Endothelial cell of umbilical vein (primary cell): Measurements from ENCODE around the gene IZUMO4. TPM values are rescaled to one million over a fixed set of nuclear protein-coding genes. Genes with fewer than 3 reads are reported as not detected.

ENCODE experiments used
- BruUV-seq: library from RNA; stranded (reverse); fragments of 400-500 nt; replicated peaks from 2 replicates; lab custom pipeline; 2021; lab: Mats Ljungman, UMichigan
- CTCF ChIA-PET: fragments of 300-600, 350-600 bp; sonication (Branson Sonifier 250); formaldehyde crosslinking; loops from one replicate; lab custom pipeline; 2021; ENCODE audit warnings: antibody characterized with exemption, inconsistent platforms; lab: Charles Lee
- POLR2A ChIA-PET: fragments of 300-600, 350-600 bp; sonication (Branson Sonifier 250); formaldehyde crosslinking; loops from one replicate; lab custom pipeline; 2021; ENCODE audit warnings: antibody characterized with exemption, inconsistent platforms; lab: Charles Lee
- DNase-seq: peaks from one replicate; pipeline ENCODE4 v3.0.0-alpha.2; 2011; ENCODE audit warnings: low read depth, low spot score
- FAIRE-seq: peaks from 2 replicates; lab custom pipeline; 2011; peaks lifted over from hg19 to GRCh38; lab: Jason Lieb, UNC
- H2AFZ ChIP-seq: 2 replicates; pipeline ENCODE4 v1.6.0; 2012; ENCODE audit warnings: low read depth, low read length, control low read depth, inconsistent platforms
- H3K27ac ChIP-seq: 2 replicates; pipeline ENCODE4 v1.5.1; 2011; ENCODE audit warnings: low read depth, mild to moderate bottlenecking, control low read depth, low read length, moderate library complexity; ENCODE audit not compliant: insufficient read depth
- H3K27me3 ChIP-seq, 2 experiments: 2 replicates each; pipeline versions ENCODE4 v1.6.0 to v1.6.1; 2011; ENCODE audit warnings: low read length in 2 of 2, mixed read lengths in 1 of 2; ENCODE audit not compliant: control insufficient read depth in 2 of 2, insufficient read depth in 2 of 2
- H3K36me3 ChIP-seq, 2 experiments: 2 replicates in 1 of 2; 3 replicates in 1 of 2; pipeline ENCODE4 v1.5.1; 2011; ENCODE audit warnings: low read length in 2 of 2, mild to moderate bottlenecking in 1 of 2, moderate library complexity in 1 of 2; ENCODE audit not compliant: control insufficient read depth in 2 of 2, insufficient read depth in 2 of 2; ENCODE audit errors: extremely low read depth in 1 of 2
- H3K4me1 ChIP-seq: 3 replicates; pipeline ENCODE4 v1.5.1; 2011; ENCODE audit warnings: mild to moderate bottlenecking, low read length; ENCODE audit not compliant: control insufficient read depth, insufficient read depth; ENCODE audit errors: extremely low read depth
- H3K4me2 ChIP-seq: 2 replicates; pipeline ENCODE4 v1.6.1; 2011; ENCODE audit warnings: low read length, control low read depth, mixed read lengths; ENCODE audit not compliant: insufficient read depth
- H3K4me3 ChIP-seq, 3 experiments: fragments of 200-600 bp in 1 of 3; sonication (generic), shearing (Covaris generic) in 1 of 3; replicated peaks in 1 of 3; 2 replicates each; pipeline ENCODE4 v1.5.1; 2011 to 2016; ENCODE audit warnings: control low read depth in 3 of 3, low read length in 3 of 3, mild to moderate bottlenecking in 2 of 3, inconsistent platforms in 1 of 3, low read depth in 1 of 3, moderate library complexity in 1 of 3; ENCODE audit not compliant: insufficient read depth in 1 of 3
- H3K79me2 ChIP-seq: 2 replicates; pipeline ENCODE4 v1.6.0; 2012; ENCODE audit warnings: low read length, inconsistent platforms; ENCODE audit not compliant: control insufficient read depth, insufficient read depth
- H3K9ac ChIP-seq: replicated peaks from 2 replicates; pipeline ENCODE3; 2011; ENCODE audit warnings: low read length, control low read depth; ENCODE audit not compliant: insufficient read depth; ENCODE audit errors: extremely low read depth
- H3K9me1 ChIP-seq: replicated peaks from 3 replicates; pipeline ENCODE4 v1.6.0; 2011; ENCODE audit warnings: mild to moderate bottlenecking, low read length; ENCODE audit not compliant: control insufficient read depth, insufficient read depth; ENCODE audit errors: extremely low read depth
- H3K9me3 ChIP-seq: replicated peaks from 2 replicates; pipeline ENCODE4 v1.5.1; 2012; ENCODE audit warnings: low read length, inconsistent platforms; ENCODE audit not compliant: control insufficient read depth, insufficient read depth
- H4K20me1 ChIP-seq: replicated peaks from 2 replicates; pipeline ENCODE3; 2011; ENCODE audit warnings: mild to moderate bottlenecking, low read length; ENCODE audit not compliant: control insufficient read depth, insufficient read depth; ENCODE audit errors: extremely low read depth
- EZH2 ChIP-seq: IDR thresholded peaks from 2 replicates; pipeline ENCODE4 v1.6.1; 2012; ENCODE audit warnings: borderline replicate concordance, low read depth, mild to moderate bottlenecking, moderate library complexity, low read length, inconsistent platforms; ENCODE audit not compliant: severe bottlenecking
- FOS ChIP-seq: IDR thresholded peaks from 2 replicates; pipeline ENCODE4 v1.6.1; 2011; ENCODE audit warnings: mild to moderate bottlenecking, low read length, moderate library complexity, borderline replicate concordance; ENCODE audit not compliant: insufficient read depth
- GATA2 ChIP-seq: IDR thresholded peaks from 2 replicates; pipeline ENCODE4 v1.7.0; 2011; ENCODE audit warnings: low read depth, mild to moderate bottlenecking, moderate library complexity, mixed read lengths, low read length; ENCODE audit not compliant: insufficient read length, insufficient read depth
- JUN ChIP-seq: IDR thresholded peaks from 2 replicates; pipeline ENCODE4 v1.6.1; 2011; ENCODE audit warnings: borderline replicate concordance, low read depth; ENCODE audit not compliant: insufficient read length, insufficient read depth
- MYC ChIP-seq: IDR thresholded peaks from one replicate; pipeline ENCODE4 v1.6.1; 2011; ENCODE audit warnings: mild to moderate bottlenecking, low read depth, low read length
- POLR2A ChIP-seq: IDR thresholded peaks from 2 replicates; pipeline ENCODE4 v1.6.1; 2012; ENCODE audit warnings: low read depth, mild to moderate bottlenecking, control low read depth, low read length
- POLR2AphosphoS5 ChIP-seq: IDR thresholded peaks from 2 replicates; pipeline ENCODE4 v1.6.1; 2012; ENCODE audit warnings: low read depth, mild to moderate bottlenecking, control low read depth, low read length, moderate library complexity; ENCODE audit not compliant: insufficient read depth
- dilution Hi-C: fragments of 300-500 bp; cut with MboI; formaldehyde crosslinking; loops from one replicate; pipeline ENCODE4 v1.15.0; 2019; ENCODE audit warnings: low sequenced_read_pairs; ENCODE audit not compliant: extremely low pct_ligation_motif_present
- intact Hi-C: fragments of 100-400 bp; cut with micrococcal nuclease; formaldehyde crosslinking; loops from one replicate; pipeline ENCODE4 v1.10.0; 2022
- polyA plus RNA-seq, 4 experiments: library from polyadenylated mRNA; depleted of rRNA in 3 of 4; stranded (reverse) in 3 of 4; unstranded in 1 of 4; fragments of >200 nt; gene quantifications; 2 replicates each; pipeline versions ENCODE4 v1.2.1 to v1.2.3, GENCODE V29; 2011 to 2012; ENCODE audit warnings: missing spikeins in 1 of 4
- total RNA-seq: library from RNA; stranded (reverse); gene quantifications from 2 replicates; pipeline ENCODE4 v1.2.3, GENCODE V29; 2021
- TF ChIP-seq, protein P1 (sequence below), 2 donors: IDR thresholded peaks; 1 replicate in 1 of 2; 2 replicates in 1 of 2; pipeline ENCODE4 v1.5.1; 2011; ENCODE audit warnings: low read length in 2 of 2, mild to moderate bottlenecking in 2 of 2, moderate library complexity in 2 of 2, control low read depth in 1 of 2, inconsistent platforms in 1 of 2, low read depth in 1 of 2; ENCODE audit not compliant: insufficient read depth in 1 of 2; ENCODE audit errors: extremely low read depth in 1 of 2
- TF ChIP-seq, protein P2 (sequence below): IDR thresholded peaks from 2 replicates; pipeline ENCODE4 v1.6.1; 2011; ENCODE audit not compliant: insufficient read depth, insufficient read length

The IZUMO4 gene
- total and polyA plus RNA-seq, 2 donors (not counting 3 experiments of a cell fraction or from before 2014, with no cell fraction given): 1.1 to 2.0 TPM

DNA sequence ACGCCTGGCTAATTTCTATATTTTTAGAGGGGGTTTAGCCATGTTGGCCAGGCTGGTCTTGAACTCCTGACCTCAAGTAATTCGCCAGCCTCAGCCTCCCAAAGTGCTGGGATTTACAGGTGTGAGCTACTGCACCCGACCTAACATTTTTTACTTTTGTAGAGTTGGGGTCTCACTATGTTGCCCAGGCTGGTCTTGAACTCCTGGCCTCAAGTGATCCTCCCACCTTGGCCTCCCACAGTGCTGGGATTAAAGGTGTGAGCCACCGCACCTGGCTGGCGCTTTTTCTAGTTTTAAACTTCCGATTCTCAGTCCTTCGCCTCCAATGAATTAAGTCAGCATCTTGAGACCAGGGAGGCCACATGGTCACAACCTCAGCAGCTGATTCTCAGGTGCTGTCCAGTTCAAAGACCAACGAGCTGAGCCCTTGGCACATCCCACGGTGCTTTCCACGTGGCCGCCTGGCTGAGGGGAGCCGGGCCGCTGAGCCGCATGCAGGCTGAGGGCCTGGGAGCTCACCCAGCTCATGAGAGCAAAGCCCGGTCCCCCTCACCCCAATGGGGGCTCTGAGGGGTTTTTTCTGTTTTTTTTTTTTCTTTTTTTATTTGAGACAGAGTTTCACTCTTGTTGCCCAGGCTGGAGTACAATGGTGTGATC lies 45.6 kb downstream of the IZUMO4 start:
- Histone ChIP-seq H3K4me2 (no peak overlapping the region), H3K9me1 (no peaks in the 10 kb centered on the region), H3K27me3 (no peaks in the 10 kb centered on the region), H3K9ac (no peak overlapping the region), H4K20me1 (no peaks in the 10 kb centered on the region), H3K79me2 (peaks cover 86% of the 10 kb centered on the region), H3K27ac (no peak overlapping the region), H3K4me3 (no peak overlapping the region), H3K36me3 (peaks cover 3 to 30% of the 10 kb centered on the region in 2 experiments), H2AFZ (no peak overlapping the region), H3K4me1 (no peaks in the 10 kb centered on the region), H3K9me3 (no peaks in the 10 kb centered on the region)
- ChIA-PET POLR2A (no interaction called here), CTCF (no interaction called here)
- FAIRE-seq: no peak
- no peak for TF ChIP-seq FOS
- TF ChIP-seq, protein P1, sequence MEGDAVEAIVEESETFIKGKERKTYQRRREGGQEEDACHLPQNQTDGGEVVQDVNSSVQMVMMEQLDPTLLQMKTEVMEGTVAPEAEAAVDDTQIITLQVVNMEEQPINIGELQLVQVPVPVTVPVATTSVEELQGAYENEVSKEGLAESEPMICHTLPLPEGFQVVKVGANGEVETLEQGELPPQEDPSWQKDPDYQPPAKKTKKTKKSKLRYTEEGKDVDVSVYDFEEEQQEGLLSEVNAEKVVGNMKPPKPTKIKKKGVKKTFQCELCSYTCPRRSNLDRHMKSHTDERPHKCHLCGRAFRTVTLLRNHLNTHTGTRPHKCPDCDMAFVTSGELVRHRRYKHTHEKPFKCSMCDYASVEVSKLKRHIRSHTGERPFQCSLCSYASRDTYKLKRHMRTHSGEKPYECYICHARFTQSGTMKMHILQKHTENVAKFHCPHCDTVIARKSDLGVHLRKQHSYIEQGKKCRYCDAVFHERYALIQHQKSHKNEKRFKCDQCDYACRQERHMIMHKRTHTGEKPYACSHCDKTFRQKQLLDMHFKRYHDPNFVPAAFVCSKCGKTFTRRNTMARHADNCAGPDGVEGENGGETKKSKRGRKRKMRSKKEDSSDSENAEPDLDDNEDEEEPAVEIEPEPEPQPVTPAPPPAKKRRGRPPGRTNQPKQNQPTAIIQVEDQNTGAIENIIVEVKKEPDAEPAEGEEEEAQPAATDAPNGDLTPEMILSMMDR (IDR thresholded peaks at IDR 0.05; ENCODE audit: extremely low read depth in 1 of 2, insufficient read depth in 1 of 2, low read depth in 1 of 2, low read length in 2 of 2): no peak
- no peak for TF ChIP-seq MYC
- no peak for TF ChIP-seq POLR2A
- TF ChIP-seq, protein P2, sequence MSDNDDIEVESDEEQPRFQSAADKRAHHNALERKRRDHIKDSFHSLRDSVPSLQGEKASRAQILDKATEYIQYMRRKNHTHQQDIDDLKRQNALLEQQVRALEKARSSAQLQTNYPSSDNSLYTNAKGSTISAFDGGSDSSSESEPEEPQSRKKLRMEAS: no peak
- TF ChIP-seq POLR2AphosphoS5: no peak
- TF ChIP-seq GATA2: no peak
- no peak for TF ChIP-seq JUN
- no peak for TF ChIP-seq EZH2
- no TSS peak for BruUV-seq
- dilution Hi-C loops (no loop called here), intact Hi-C loops (no loop called here)
- no peak for DNase-seq
